HG03039 (cell line): ENCODE results near the gene LARGE2.

Source experiments
- ATAC-seq: cut with Tn5 transposase; IDR thresholded peaks from one replicate; pipeline ENCODE4 v1.9.1; 2021; ENCODE audit warnings: mild to moderate bottlenecking, moderate library complexity; ENCODE audit not compliant: unreplicated experiment

LARGE2 gene

DNA sequence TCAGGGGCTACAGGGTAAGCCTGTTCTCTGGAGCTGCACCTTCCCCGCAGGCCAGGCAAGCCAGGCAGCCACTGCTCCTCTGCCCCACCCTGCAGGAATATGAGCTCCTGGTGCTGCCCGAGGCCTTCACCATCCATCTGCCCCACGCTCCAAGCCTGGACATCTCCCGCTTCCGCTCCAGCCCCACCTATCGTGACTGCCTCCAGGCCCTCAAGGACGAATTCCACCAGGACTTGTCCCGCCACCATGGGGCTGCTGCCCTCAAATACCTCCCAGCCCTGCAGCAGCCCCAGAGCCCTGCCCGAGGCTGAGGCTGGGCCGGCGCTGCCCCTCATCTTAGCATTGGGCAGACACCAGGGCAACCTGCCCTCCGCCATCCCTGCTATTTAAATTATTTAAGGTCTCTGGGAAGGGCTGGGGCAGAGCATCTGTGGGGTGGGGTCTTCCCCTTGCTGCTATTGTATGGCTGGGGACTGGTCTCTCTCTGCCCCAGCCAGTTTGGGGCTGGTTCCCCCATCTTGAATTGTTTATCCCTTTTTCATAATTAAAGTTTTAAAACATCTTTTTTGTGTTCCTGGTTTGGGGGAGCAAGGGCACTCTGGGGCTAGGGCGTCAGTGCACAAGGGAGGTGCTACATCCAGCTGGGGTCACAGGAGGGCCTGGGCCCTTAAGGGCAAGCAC, 6.2 kb downstream of the LARGE2 start:
- no peak for ATAC-seq

DNA sequence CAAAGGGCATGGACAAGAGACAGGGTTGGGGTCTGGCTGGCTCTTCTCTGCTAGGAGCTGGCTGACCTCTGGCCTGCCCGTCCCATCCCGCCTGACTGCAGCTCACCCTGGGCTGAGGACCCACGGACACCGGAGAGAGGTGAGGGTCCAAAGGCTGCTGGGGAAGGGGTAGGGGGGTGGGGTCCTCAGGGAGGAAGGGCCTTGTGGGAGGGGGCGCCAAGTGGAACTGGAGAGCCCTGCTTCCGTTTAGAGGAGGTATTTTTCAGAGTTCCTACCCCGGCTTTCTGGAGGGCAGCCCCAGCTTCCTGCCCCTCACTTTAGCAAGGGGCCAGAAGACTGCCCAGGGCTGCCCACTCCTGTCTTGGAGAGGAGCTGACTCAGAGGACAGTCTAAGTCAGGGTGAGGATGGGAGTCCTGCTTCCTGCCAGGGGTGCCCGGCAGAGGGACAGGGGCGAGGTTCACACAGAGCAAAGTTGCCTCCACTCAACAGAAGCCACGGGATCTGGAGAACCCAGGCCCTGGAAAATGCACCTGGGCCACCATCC, 7.1 kb downstream of the LARGE2 start:
- ATAC-seq: peak; percentile 3

DNA sequence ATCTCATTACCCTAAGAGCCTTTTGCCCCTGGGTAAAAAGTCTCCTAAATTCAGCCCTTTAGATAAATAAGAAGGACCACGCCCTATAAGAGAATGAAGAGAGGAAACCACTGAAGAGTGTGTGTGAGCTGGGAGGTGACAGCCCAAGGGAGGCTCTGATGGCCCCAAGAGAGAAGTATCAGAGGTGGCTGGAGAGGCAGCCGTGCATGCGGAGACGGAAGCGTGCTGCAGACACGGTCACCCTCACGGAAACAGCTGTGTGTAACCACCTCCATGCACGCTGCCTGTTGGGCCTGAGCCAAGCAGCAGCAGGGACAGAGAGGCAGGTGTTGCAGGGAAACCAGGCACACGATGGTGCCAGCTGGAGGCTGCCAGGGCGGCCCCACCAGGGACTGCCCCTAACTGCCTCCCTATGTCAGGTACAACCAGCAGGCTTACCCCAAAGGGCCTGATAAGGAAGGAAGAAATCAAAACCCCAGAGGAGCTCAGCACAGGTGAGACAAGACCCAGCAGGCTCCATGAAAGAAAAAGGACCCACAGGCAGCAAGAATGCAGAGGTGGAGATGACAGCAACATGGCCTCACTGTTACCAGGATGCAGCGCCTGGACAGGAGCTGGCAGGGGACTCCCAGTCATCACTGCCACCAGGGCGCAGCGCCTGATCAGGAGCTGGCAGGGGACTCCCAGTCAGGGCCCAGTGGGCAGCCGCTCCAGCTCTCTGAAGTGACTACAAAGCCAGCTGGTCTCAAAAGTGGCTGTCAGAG, 7.8 kb downstream of the LARGE2 start:
- peak; percentile 79 for ATAC-seq

GRCh38 chr11:45930951-45931570, 8.6 kb downstream of the LARGE2 start:
- ATAC-seq: no peak

- ATAC-seq: no peak
Observed at GRCh38 chr11:45931739-45932138, 9.3 kb downstream of the LARGE2 start.

DNA sequence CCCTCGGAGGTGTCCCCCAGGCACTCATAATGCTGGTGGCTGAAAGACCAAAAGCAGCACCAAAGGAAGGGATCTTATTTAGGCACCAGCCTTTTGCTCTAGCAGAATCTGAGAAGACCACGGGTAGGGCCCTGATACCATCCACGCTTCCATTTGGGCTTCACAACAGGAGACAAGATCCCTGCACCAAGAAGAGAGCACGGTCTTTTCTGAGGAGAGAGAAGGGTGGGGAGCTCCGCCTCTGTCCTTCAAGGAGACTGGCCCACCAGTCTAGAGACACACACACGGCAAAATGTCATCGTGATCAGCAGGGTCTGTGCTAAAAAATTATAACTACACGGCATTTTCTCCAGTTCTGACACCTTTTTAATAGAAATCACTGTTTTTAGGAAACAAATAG, 9.8 kb downstream of the LARGE2 start:
- ATAC-seq: no peak

GRCh38 chr11:45933131-45933831, 10.8 kb downstream of the LARGE2 start:
- no peak for ATAC-seq

- ATAC-seq: no peak
Observed at GRCh38 chr11:45933846-45934579, 11.6 kb downstream of the LARGE2 start.

DNA sequence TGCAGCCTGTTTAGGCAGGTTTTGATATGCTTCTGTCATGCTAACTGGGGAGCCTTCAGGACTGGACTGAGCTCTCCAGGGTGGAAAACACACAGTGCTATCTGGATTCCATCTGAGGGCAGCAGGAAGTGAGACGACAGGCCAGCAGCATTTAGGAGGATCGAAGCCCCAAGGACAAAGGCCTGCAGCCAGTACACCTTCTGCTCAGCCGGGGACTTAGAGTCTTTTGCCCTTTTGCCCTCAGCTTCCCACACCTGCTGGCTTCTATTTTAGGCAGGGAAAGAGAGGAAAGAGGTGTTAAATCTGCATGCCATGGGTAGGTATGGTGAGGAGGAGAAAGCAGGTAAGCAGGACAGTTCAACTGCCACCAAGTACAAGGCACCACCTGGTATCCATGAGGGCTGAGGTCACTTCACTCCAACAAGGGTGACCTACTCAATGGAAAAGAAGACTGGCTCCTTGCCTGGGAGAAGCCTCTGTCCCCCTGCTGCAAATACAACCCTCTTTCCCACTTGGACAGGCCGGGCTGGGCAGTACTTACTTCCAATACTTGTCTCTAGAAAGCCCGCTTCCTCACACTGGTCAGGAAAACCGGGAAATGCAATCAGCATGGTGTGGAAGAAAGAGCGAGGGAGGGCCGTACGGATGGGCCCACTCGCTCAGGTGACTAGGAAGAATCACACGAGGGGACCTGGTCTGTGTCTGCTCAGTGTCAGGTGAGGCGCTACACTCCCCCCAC, 12.3 kb downstream of the LARGE2 start:
- ATAC-seq: no peak

- ATAC-seq: no peak
Observed at GRCh38 chr11:45935349-45936064, 13.1 kb downstream of the LARGE2 start.

DNA sequence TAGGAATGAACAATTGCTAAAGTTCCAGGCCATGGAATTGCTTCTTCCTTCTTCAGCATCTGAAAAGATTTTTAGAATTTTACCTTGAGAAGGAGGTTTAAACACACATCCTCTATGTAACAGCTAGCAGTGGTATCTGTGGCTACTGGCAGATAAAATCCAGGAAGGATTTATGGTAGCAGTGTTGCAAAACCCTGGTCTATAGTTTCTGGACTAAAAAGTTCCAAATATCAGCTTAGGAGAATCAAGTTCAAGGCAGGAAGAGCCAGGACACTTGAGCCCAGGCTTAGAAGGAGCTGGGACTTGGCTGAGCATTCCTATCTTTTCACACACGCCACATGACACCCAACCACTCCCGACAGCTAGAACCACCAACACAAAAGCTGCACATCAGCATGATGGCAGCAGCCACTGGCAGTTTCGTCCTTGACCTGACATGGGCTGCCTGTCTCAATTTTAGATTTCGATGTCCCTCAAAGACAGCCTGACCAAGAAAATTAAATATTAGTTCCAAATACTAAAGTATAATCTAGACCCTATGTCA, 14.1 kb downstream of the LARGE2 start:
- ATAC-seq: no peak

DNA sequence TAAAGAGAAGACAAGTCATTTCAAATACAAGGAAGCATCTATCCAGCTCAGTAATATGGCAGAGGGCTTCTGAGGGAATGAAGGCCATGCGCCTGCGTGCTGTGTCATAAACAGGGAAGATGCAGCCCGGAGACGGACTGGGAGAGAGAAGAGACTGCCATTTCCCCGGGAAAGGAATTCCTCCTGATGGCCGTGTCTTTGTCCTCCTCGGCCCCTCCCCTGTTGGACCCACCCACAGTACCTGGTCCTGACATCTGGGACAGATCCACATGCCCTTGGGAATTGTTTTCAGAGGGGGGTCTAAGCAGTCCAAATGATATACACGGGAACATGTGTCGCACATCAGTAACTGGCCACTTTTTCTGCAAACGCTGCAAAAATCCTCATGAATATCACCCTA, 15.5 kb downstream of the LARGE2 start:
- no peak for ATAC-seq

DNA sequence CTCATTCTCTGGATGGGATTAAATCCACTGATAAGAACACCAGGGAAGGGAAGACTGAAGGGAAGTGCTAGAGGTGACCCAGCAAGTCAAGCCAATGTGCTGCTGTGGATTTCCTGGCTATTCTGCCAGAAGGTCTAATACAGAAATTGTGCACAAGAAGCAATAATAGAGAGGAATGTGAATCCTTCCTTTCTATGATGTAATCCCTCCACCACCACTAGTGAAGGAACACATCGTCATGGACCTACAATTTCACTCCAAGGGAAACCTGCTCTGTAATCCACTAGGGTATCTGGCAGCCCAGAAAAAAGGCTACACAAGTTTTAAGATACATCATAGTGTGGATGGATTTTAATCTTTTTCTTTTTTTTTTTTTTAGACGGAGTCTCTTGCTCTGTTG, 17.4 kb downstream of the LARGE2 start:
- ATAC-seq: no peak

GRCh38 chr11:45941285-45941684, 18.8 kb downstream of the LARGE2 start:
- no peak for ATAC-seq

DNA sequence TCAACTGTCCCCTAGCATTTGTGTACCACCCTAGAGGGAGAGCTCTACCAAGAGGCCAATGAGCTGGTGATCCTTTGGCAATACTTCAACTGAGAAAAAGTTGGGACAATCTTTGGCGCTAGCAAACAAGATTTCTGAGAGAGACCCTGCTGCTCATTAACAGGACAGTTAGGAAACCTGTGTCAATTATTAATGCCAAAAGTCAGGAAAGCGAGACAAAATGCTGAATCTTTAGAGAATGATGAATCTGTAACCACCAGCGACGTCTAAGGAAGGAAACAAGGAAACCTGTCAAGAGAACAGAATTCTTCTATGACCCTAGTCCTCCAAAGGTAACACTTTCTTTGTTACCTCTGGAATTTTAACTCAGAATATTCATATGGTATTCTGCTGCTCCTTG, 19.9 kb downstream of the LARGE2 start:
- no peak for ATAC-seq

DNA sequence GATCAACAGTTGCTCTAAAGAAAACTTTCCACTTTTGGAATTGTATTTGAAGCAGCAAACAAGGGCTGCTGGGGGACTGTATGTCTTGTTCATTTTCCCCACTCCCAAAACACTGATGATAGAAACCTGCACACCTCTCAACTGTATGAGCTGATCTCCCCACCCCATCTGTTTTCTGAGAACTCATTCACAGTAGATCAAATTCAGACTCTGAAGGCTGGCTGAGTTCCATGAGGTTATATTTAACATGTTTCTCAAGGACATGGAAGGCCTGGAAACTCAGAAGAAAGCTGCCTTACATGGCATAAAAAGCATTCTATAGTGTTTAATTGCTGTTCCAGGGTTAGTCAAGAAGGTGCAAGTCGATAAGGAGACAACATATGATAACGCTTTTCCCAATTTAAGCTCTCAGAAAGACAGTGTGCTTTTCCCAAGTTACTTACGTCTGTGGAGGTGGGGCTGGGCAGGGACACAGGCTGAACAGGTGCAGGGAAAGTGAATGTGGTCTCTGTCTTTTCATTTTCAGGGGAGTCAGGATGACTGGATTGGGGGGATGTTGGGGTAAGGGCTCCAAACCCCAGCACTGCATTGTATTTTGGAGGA, 23.0 kb downstream of the LARGE2 start:
- ATAC-seq: no peak

GRCh38 chr11:45947885-45948284, 25.4 kb downstream of the LARGE2 start:
- ATAC-seq: no peak

DNA sequence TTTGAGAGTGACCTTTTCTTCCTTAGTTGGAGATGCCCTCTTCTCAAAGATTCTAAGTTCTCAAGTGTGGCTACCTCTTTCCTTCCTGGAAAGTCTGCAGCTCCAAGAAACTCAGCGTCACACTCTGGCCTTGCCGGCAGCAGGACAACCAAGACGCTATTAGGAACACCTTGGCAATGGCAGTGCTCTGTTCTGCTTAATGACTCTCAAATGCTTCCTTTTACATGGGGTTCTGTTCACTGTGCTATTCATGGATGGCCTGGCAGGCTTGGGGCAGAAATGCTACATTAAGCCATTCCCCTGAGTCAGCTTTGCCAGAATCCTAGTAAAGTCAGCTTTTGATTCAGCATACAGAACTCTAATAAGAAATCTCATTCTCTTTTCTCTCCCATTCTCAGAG, 25.9 kb downstream of the LARGE2 start:
- ATAC-seq: no peak

DNA sequence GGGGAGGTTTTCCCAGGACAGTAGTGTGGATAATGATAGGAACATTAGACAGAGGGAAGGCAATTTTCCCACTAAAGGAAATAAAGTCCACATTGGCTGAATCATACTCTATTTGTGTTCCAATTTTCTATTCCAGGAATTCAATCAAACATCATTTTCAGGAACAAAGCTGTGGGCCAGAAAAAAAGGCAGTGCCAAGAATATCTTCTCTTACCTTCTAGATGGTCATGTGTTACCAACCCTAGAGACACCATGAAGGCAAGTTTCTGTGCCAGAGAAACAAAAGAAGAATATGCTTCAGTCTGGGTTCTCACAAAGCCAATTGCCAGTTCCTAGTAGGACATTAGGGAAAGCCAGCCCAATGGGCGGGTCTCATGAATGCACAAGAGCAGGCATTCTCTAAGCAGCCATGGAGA, 27.5 kb downstream of the LARGE2 start:
- ATAC-seq: no peak
